ENCODE measurements around the gene PHF20. TPM values are rescaled to one million over a fixed set of nuclear protein-coding genes. Genes with fewer than 3 reads are reported as not detected.
"Not testable (repeated sequence)": the region's sequence is repeated elsewhere in the genome, so short reads cannot be mapped to it uniquely, and the experiment has no call there.

The PHF20 gene
- total and polyA plus RNA-seq, 12 donors, result 23.4 to 44.7 (median 36.0) TPM

DNA sequence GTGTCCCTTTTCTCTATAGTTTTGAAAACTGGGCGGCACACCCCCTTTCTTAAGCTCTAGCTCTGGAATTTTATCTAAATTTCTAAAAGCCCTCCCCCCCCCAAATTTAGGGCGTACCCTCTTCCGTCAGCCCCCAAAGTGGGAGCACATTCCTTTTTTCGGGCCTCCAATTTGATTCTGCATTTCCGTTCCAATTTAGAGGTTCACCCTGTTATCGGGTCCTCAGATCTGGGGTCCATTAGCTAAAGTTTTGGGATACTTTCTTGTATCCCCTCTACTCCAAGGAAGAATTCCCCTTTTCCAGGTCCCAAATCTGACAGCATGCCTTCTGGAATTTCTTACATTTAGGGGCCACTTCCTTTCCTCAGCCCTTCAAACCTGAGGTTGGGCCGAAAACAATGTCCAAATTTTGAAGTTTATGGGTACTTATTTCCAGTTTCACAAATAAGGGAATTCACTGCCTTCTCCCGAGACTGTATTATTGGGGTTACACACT is 796 bp downstream of the PHF20 start:
- 15 to 17% methylated on average over 8 of the region's 8 CpGs for WGBS, 2 donors
- H3K27me3 ChIP-seq, result no peaks in the 10 kb centered on the region

DNA sequence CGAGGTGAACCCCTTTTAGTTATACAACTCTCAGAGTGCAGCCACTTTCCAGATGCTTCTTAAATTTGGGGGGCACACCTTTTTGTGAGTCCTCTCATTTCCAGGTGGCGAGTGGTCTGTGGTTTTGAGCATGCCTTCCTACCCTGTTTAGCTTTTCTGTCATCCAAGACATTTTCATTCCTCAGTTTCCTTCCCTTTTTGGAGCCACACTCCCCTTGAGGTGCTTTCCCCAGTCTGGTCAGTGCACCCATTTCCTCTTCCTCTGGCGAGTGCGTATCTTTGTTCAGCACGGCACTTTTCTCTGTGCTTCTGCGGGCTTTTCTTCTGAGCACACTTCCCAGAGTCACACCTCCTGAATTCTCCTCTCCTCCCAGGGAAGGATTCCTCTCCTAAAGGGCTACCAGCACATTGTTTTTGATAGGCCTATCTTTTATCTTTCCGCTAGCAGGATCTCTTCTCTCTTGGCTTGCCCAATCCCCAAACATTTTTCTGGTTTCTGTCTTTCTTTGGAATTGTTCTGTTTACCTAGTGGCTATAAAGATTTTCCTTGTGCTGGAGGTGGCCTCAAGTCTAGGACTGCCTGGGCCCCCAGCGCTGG is 1.4 kb downstream of the PHF20 start:
- H3K36me3 ChIP-seq, result peaks cover 0 to 15% (median 0%) of the 10 kb centered on the region in 9 donors
- peak in 1 of 8 donors; percentile 12 for ATAC-seq
- no peak for TF ChIP-seq CTCF (IDR thresholded peaks at IDR 0.05)
- no peaks in the 10 kb centered on the region for H3K27me3 ChIP-seq
- no peaks in the 10 kb centered on the region for H3K9me3 ChIP-seq
- DNase-seq, result peak in 1 of 2 donors; percentile 29
- intact Hi-C loops (cut with DNase I), result loop anchor here in 1 of 10 donors (2.0 kb wide), 1 partner anchor 30 kb away; the partner anchor contains the start of gene RBM39
- peaks cover 25 to 76% (median 70%) of the 10 kb centered on the region in 9 donors for H3K4me1 ChIP-seq
- 52 to 58% methylated on average over 8 of the region's 8 CpGs for WGBS, 2 donors
- H3K27ac ChIP-seq, result peak overlapping the region in 9 of 10 donors; percentile 35 to 97 (median 94)
- peak overlapping the region in 9 of 10 donors; percentile 68 to 92 (median 79) for H3K4me3 ChIP-seq

More for the DNA sequence above, 796 bp downstream of the PHF20 start:
- no peak for DNase-seq
- no peak for ATAC-seq
- peak overlapping the region; percentile 78 to 97 (median 94) for H3K27ac ChIP-seq
- H3K4me3 ChIP-seq, result peak overlapping the region; percentile 68 to 92 (median 76)
- TF ChIP-seq CTCF (IDR thresholded peaks at IDR 0.05), result no peak
- peaks cover 25 to 83% (median 74%) of the 10 kb centered on the region in 9 donors for H3K4me1 ChIP-seq
- peaks cover 0 to 15% (median 0%) of the 10 kb centered on the region in 9 donors for H3K36me3 ChIP-seq
- intact Hi-C loops (cut with DNase I), result loop anchor here in 1 of 10 donors (2.0 kb wide), 1 partner anchor 30 kb away; the partner anchor contains the start of gene RBM39
- H3K9me3 ChIP-seq, result no peaks in the 10 kb centered on the region

GRCh38 chr20:35774391-35774790 is 2.6 kb downstream of the PHF20 start:
- peaks cover 0 to 20% (median 3%) of the 10 kb centered on the region in 9 donors for H3K36me3 ChIP-seq
- H3K4me1 ChIP-seq, result peaks cover 22 to 68% (median 59%) of the 10 kb centered on the region in 9 donors
- no peaks in the 10 kb centered on the region for H3K27me3 ChIP-seq
- TF ChIP-seq CTCF (IDR thresholded peaks at IDR 0.05), result no peak
- H3K4me3 ChIP-seq, result no peak overlapping the region
- H3K9me3 ChIP-seq, result no peaks in the 10 kb centered on the region
- ATAC-seq (no peak), DNase-seq (no peak)
- peak overlapping the region in 1 of 10 donors; percentile 6 for H3K27ac ChIP-seq
- WGBS, 2 donors, result 79 to 93% methylated on average over 1 of the region's 1 CpG
- intact Hi-C loops (cut with DNase I), result no loop called here

- Histone ChIP-seq H3K36me3 (peaks cover 0 to 33% (median 3%) of the 10 kb centered on the region in 9 donors), H3K4me3 (no peak overlapping the region), H3K27me3 (no peaks in the 10 kb centered on the region), H3K27ac (peak overlapping the region in 3 of 10 donors; percentile 0 to 41 (median 27)), H3K4me1 (peaks cover 12 to 47% (median 41%) of the 10 kb centered on the region in 9 donors), H3K9me3 (no peaks in the 10 kb centered on the region)
- ATAC-seq (no peak), DNase-seq (peak; percentile 17 to 57)
- intact Hi-C loops (cut with DNase I), result loop anchor here in 1 of 10 donors (5.0 kb wide), 1 partner anchor 34 kb away; the partner anchor contains the start of gene RBM39
- WGBS, 2 donors, result 46 to 52% methylated on average over 4 of the region's 4 CpGs
- TF ChIP-seq CTCF (IDR thresholded peaks at IDR 0.05), result no peak
These were observed 4.8 kb downstream of the PHF20 start for GRCh38 chr20:35776513-35777101.

DNA sequence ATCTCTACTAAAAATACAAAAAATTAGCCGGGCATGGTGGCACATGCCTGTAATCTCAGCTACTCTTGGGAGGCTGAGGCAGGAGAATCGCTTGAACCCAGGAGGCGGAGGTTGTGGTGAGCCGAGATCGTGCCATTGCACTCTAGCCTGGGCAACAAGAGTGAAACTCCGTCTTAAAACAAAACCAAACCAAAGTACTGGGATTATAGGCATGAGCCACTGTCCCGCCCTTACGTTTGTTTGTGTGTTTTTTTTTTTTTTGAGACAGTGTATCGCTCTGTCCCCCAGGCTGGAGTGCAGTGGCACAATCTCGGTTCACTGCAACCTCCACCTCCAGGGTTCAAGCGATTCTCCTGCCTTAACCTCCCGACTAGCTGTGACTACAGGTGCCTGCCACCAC is 12.0 kb downstream of the PHF20 start:
- DNase-seq; H3K27ac ChIP-seq; intact Hi-C loops (cut with DNase I); ATAC-seq; H3K9me3 ChIP-seq; H3K4me3 ChIP-seq; H3K27me3 ChIP-seq: not testable (repeated sequence)
- H3K4me1 ChIP-seq, result peaks cover 0 to 14% (median 0%) of the 10 kb centered on the region in 9 donors
- WGBS, 2 donors, result 95 to 98% methylated on average over 12 of the region's 12 CpGs
- peaks cover 0 to 49% (median 15%) of the 10 kb centered on the region in 9 donors for H3K36me3 ChIP-seq

- H3K36me3 ChIP-seq, result peaks cover 0 to 38% (median 15%) of the 10 kb centered on the region in 9 donors
- DNase-seq; H3K4me3 ChIP-seq; ATAC-seq; H3K27me3 ChIP-seq; H3K27ac ChIP-seq; H3K9me3 ChIP-seq; intact Hi-C loops (cut with DNase I): not testable (repeated sequence)
- peaks cover 0 to 14% (median 0%) of the 10 kb centered on the region in 9 donors for H3K4me1 ChIP-seq
- 97 to 98% methylated on average over 4 of the region's 4 CpGs for WGBS, 2 donors
These were observed 13.7 kb downstream of the PHF20 start for GRCh38 chr20:35785541-35785940.
